ENCODE measurements around the gene SLC39A3. TPM values are rescaled to one million over a fixed set of nuclear protein-coding genes. Genes with fewer than 3 reads are reported as not detected.

SLC39A3 gene
- total and polyA plus RNA-seq, 4 donors: 22.4 to 56.5 (median 42.7) TPM

- Histone ChIP-seq H3K4me3 (ENCODE audit: low read depth, low read length) (no peak overlapping the region), H3K4me1 (ENCODE audit: control insufficient read depth, insufficient read depth, low read length) (no peaks in the 10 kb centered on the region)
These were observed 28.5 kb downstream of the SLC39A3 start for GRCh38 chr19:2711172-2711874.

DNA sequence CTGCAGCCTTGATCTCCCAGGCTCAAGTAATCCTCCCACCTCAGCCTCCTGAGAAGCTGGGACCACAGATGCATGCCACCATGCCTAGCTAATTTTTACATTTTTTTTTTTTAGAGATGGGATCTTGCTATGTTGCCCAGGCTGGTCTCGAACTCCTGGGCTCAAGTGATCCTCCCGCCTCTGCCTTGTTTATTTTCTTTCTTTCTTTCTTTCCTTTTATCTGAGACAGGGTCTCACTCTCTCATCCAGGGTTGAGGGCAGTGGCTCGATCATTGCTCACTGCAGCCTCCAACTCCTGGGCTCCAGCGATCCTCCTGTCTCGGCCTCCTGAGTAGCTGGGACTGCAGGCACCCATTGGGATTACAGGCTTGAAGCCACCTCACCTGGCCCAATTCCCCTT is 33.6 kb downstream of the SLC39A3 start:
- Histone ChIP-seq H3K27ac (ENCODE audit: low read depth, low read length) (no peak overlapping the region), H3K27me3 (ENCODE audit: control insufficient read depth, insufficient read depth, low read length) (no peaks in the 10 kb centered on the region), H3K9me3 (ENCODE audit: control insufficient read depth, insufficient read depth, low read length) (no peaks in the 10 kb centered on the region), H3K4me1 (ENCODE audit: control insufficient read depth, insufficient read depth, low read length) (peaks cover 15% of the 10 kb centered on the region), H3K36me3 (ENCODE audit: control insufficient read depth, insufficient read depth, low read length) (no peaks in the 10 kb centered on the region), H3K4me3 (ENCODE audit: low read depth, low read length) (no peak overlapping the region)
- WGBS (ENCODE audit: insufficient coverage): 80% methylated on average over 2 of the region's 5 CpGs
- DNase-seq (ENCODE audit: low read depth in 4 of 6, low spot score in 6 of 6): no peak

More at GRCh38 chr19:2711172-2711874, 28.5 kb downstream of the SLC39A3 start:
- 67% methylated on average over 17 of the region's 17 CpGs for WGBS (ENCODE audit: insufficient coverage)
- DNase-seq (ENCODE audit: low read depth in 4 of 6, low spot score in 6 of 6): no peak
- peaks cover 19% of the 10 kb centered on the region for H3K36me3 ChIP-seq (ENCODE audit: control insufficient read depth, insufficient read depth, low read length)
- peaks cover 2% of the 10 kb centered on the region for H3K9me3 ChIP-seq (ENCODE audit: control insufficient read depth, insufficient read depth, low read length)
- no peaks in the 10 kb centered on the region for H3K27me3 ChIP-seq (ENCODE audit: control insufficient read depth, insufficient read depth, low read length)
- no peak overlapping the region for H3K27ac ChIP-seq (ENCODE audit: low read depth, low read length)

DNA sequence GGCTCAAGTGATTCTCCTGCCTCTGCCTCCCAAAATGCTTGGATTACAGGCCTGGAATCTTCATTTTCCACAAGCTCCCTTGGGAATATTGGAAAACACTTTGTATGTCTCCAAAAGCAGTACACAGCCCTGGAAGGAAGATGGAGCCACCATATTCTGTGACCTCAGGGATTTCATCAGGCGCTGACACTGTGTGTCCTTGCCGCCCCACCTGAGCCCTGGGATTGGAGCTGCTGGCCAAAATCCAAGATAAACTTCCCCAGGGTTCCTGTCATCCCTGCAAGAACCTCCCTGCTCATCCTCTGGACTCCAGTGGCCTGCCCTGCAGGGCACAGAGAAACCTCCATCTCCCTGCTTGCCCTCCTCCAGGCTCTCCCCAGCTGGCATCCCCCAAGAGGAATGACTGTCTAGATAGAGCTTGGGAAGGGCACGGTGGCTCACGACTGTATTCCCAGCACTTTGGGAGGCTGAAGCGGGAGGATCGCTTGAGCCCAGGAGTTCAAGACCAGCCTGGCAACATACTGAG is 36.1 kb downstream of the SLC39A3 start:
- H3K27ac ChIP-seq (ENCODE audit: low read depth, low read length): no peak overlapping the region
- peaks cover 26% of the 10 kb centered on the region for H3K4me1 ChIP-seq (ENCODE audit: control insufficient read depth, insufficient read depth, low read length)
- 71% methylated on average over 6 of the region's 6 CpGs for WGBS (ENCODE audit: insufficient coverage)

GRCh38 chr19:2703077-2703437 is 36.8 kb downstream of the SLC39A3 start:
- 88% methylated on average over 5 of the region's 5 CpGs for WGBS (ENCODE audit: insufficient coverage)
- H3K9me3 ChIP-seq (ENCODE audit: control insufficient read depth, insufficient read depth, low read length): no peaks in the 10 kb centered on the region

More for the DNA sequence above, 36.1 kb downstream of the SLC39A3 start:
- Histone ChIP-seq H3K27me3 (ENCODE audit: control insufficient read depth, insufficient read depth, low read length) (no peaks in the 10 kb centered on the region), H3K9me3 (ENCODE audit: control insufficient read depth, insufficient read depth, low read length) (no peaks in the 10 kb centered on the region), H3K36me3 (ENCODE audit: control insufficient read depth, insufficient read depth, low read length) (no peaks in the 10 kb centered on the region), H3K4me3 (ENCODE audit: low read depth, low read length) (no peak overlapping the region)
- no peak for DNase-seq (ENCODE audit: low read depth in 4 of 6, low spot score in 6 of 6)

GRCh38 chr19:2702170-2703076 is 37.4 kb downstream of the SLC39A3 start, which contains the start of gene GNG7:
TSS of gene GNG7 (minus strand) at chr19:2702694. CDS start at chr19:2520688, 182,006 bp downstream.
- H3K4me3 ChIP-seq (ENCODE audit: low read depth, low read length): peak within 1 kb of the TSS; percentile 62
- H3K27me3 ChIP-seq (ENCODE audit: control insufficient read depth, insufficient read depth, low read length): no peaks in the 10 kb centered on the region
- H3K27ac ChIP-seq (ENCODE audit: low read depth, low read length): no peak within 1 kb of the TSS
- whole genome bisulfite sequencing (ENCODE audit: insufficient coverage): 1% methylated on average over 77 of the region's 77 CpGs
- H3K36me3 ChIP-seq (ENCODE audit: control insufficient read depth, insufficient read depth, low read length): no peaks in the 10 kb centered on the region
- no peaks in the 10 kb centered on the region for H3K9me3 ChIP-seq (ENCODE audit: control insufficient read depth, insufficient read depth, low read length)
- DNase-seq (ENCODE audit: low read depth in 4 of 6, low spot score in 6 of 6): peak in 5 of 6 donors; percentile 78 to 97 (median 91)
- H3K4me1 ChIP-seq (ENCODE audit: control insufficient read depth, insufficient read depth, low read length): peaks cover 33% of the 10 kb centered on the region

More at GRCh38 chr19:2703077-2703437, 36.8 kb downstream of the SLC39A3 start:
- Histone ChIP-seq H3K27me3 (ENCODE audit: control insufficient read depth, insufficient read depth, low read length) (no peaks in the 10 kb centered on the region), H3K36me3 (ENCODE audit: control insufficient read depth, insufficient read depth, low read length) (no peaks in the 10 kb centered on the region), H3K27ac (ENCODE audit: low read depth, low read length) (no peak overlapping the region), H3K4me1 (ENCODE audit: control insufficient read depth, insufficient read depth, low read length) (peaks cover 29% of the 10 kb centered on the region), H3K4me3 (ENCODE audit: low read depth, low read length) (peak overlapping the region; percentile 14)
- no peak for DNase-seq (ENCODE audit: low read depth in 4 of 6, low spot score in 6 of 6)

GRCh38 chr19:2701361-2702169 is 38.3 kb downstream of the SLC39A3 start:
- peak overlapping the region; percentile 62 for H3K4me3 ChIP-seq (ENCODE audit: low read depth, low read length)
- H3K36me3 ChIP-seq (ENCODE audit: control insufficient read depth, insufficient read depth, low read length): no peaks in the 10 kb centered on the region
- no peak overlapping the region for H3K27ac ChIP-seq (ENCODE audit: low read depth, low read length)
- H3K4me1 ChIP-seq (ENCODE audit: control insufficient read depth, insufficient read depth, low read length): peaks cover 35% of the 10 kb centered on the region
- DNase-seq (ENCODE audit: low read depth in 4 of 6, low spot score in 6 of 6): no peak
- WGBS (ENCODE audit: insufficient coverage): 1% methylated on average over 9 of the region's 9 CpGs
- no peaks in the 10 kb centered on the region for H3K27me3 ChIP-seq (ENCODE audit: control insufficient read depth, insufficient read depth, low read length)
- H3K9me3 ChIP-seq (ENCODE audit: control insufficient read depth, insufficient read depth, low read length): no peaks in the 10 kb centered on the region

DNA sequence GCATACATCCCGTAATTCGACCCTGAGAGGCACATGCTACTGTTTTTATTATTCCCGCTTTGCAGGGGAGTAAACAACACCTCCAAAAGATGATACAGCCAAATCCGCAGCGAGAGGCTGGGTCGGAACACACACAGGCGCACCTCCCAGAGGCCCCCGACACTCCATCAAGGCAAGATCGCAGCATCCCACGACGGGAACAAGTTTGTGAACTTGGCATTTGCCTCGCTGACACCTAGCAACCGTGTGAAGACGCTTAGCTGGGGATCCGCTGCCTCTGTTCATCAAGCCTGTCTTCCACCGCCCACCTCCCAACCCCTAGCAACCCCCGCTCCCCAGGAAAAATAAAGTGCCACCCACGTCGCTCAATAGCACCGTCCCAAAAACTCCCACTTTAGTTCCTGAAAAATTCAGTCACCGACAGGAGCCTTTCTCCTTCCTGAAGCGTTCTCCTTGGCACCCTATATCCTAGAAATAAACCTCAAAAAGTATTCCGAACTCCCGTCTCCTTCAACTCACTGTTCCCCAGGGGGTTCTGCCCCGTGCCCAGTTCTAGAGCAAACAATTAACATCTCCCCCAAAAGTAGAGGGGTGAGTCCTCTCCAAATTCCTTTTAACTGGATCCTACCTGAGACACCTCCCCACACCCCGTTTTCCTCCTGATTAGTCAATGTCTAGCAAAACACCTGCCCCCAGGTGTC is 39.0 kb downstream of the SLC39A3 start:
- peak in 2 of 6 donors; percentile 40 to 70 for DNase-seq (ENCODE audit: low read depth in 4 of 6, low spot score in 6 of 6)
- Histone ChIP-seq H3K9me3 (ENCODE audit: control insufficient read depth, insufficient read depth, low read length) (no peaks in the 10 kb centered on the region), H3K27ac (ENCODE audit: low read depth, low read length) (no peak overlapping the region)

DNA sequence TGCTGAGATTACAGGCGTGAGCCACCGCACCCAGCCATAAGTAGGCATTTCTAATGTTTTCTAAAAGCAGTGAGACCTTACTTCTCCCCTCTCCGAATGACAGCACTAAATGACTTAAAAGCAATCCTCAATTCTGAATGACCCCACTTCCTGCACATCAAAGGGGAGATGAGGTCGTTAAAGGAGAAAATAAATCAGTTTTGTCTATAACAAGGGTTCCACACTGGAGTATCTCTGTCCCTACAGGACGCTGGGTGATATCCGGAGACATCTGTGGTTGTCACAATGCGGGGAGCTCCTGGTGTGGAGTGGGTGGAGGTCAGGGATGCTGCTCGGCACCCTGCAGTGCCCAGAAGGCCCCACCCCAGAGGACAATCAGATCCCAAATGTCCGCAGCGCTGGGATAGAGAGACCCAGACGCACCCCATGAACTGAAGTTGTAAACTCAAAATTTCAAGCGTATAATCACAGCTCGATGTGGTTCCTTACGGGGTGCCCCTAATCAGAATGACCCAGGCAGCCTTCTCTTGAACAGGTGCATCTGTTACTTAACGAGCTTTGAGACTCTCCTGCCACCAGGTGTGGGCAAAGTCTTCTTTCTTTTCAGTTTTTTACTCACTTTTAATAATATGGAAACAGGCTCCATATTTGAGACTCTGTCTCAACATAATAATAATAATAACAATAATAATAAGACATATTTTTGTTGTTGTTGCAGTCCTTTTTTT is 40.2 kb downstream of the SLC39A3 start:
- no peaks in the 10 kb centered on the region for H3K9me3 ChIP-seq (ENCODE audit: control insufficient read depth, insufficient read depth, low read length)
- no peaks in the 10 kb centered on the region for H3K27me3 ChIP-seq (ENCODE audit: control insufficient read depth, insufficient read depth, low read length)
- WGBS (ENCODE audit: insufficient coverage): 77% methylated on average over 12 of the region's 15 CpGs
- peaks cover 55% of the 10 kb centered on the region for H3K4me1 ChIP-seq (ENCODE audit: control insufficient read depth, insufficient read depth, low read length)
- no peak for DNase-seq (ENCODE audit: low read depth in 4 of 6, low spot score in 6 of 6)
- no peak overlapping the region for H3K4me3 ChIP-seq (ENCODE audit: low read depth, low read length)
- H3K27ac ChIP-seq (ENCODE audit: low read depth, low read length): no peak overlapping the region
- no peaks in the 10 kb centered on the region for H3K36me3 ChIP-seq (ENCODE audit: control insufficient read depth, insufficient read depth, low read length)

More for the DNA sequence above, 39.0 kb downstream of the SLC39A3 start:
- peaks cover 43% of the 10 kb centered on the region for H3K4me1 ChIP-seq (ENCODE audit: control insufficient read depth, insufficient read depth, low read length)
- WGBS (ENCODE audit: insufficient coverage): 12% methylated on average over 26 of the region's 26 CpGs
- no peaks in the 10 kb centered on the region for H3K36me3 ChIP-seq (ENCODE audit: control insufficient read depth, insufficient read depth, low read length)
- no peaks in the 10 kb centered on the region for H3K27me3 ChIP-seq (ENCODE audit: control insufficient read depth, insufficient read depth, low read length)
- H3K4me3 ChIP-seq (ENCODE audit: low read depth, low read length): peak overlapping the region; percentile 4

All from spinal cord (tissue), 10 donors.